Left colon (tissue), 2 donors: ENCODE results near the gene SART1. TPM values are rescaled to one million over a fixed set of nuclear protein-coding genes. Genes with fewer than 3 reads are reported as not detected.

Experiments used
- ATAC-seq: fragments of 200-7000 bp; cut with Tn5 transposase; one replicate; pipeline ENCODE4 v1.9.1; 2020; ENCODE audit warnings: mild to moderate bottlenecking, moderate library complexity
- DNase-seq, 2 donors: peaks; one replicate each; pipeline ENCODE4 v3.0.0-alpha.2; 2020
- intact Hi-C, 2 donors: fragments of 100-400 bp; cut with DNase I in 1 of 2; cut with micrococcal nuclease in 1 of 2; formaldehyde crosslinking; loops; one replicate each; pipeline versions ENCODE4 v1.11.2 to v1.14.0; 2022; cut with DNase I, micrococcal nuclease
- long read RNA-seq: library from polyadenylated mRNA; unstranded; transcript quantifications from one replicate; pipeline ENCODE4 v2.0.0, GENCODE V29; 2021
- total RNA-seq, 2 donors: library from RNA; stranded (reverse); fragmentation: NEBNext Ultra II Directional; extraction: Animal tissue kit (Norgen Biotek cat#: 25700); gene quantifications; one replicate each; pipeline ENCODE4 v1.2.1, GENCODE V29; 2021
- donor health status: DM: no; HTN: no; CAD: no.
- donor health status: DM: yes; HTN: yes; CAD: no.

The SART1 gene, protein sequence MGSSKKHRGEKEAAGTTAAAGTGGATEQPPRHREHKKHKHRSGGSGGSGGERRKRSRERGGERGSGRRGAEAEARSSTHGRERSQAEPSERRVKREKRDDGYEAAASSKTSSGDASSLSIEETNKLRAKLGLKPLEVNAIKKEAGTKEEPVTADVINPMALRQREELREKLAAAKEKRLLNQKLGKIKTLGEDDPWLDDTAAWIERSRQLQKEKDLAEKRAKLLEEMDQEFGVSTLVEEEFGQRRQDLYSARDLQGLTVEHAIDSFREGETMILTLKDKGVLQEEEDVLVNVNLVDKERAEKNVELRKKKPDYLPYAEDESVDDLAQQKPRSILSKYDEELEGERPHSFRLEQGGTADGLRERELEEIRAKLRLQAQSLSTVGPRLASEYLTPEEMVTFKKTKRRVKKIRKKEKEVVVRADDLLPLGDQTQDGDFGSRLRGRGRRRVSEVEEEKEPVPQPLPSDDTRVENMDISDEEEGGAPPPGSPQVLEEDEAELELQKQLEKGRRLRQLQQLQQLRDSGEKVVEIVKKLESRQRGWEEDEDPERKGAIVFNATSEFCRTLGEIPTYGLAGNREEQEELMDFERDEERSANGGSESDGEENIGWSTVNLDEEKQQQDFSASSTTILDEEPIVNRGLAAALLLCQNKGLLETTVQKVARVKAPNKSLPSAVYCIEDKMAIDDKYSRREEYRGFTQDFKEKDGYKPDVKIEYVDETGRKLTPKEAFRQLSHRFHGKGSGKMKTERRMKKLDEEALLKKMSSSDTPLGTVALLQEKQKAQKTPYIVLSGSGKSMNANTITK
- total RNA-seq: 10 to 100 TPM; 41.1 to 46.4 TPM
- long read RNA-seq, transcript SART1-201 (20 exons, 3,293 nt): major isoform, 60 of 78 reads
- long read RNA-seq, partial matches to known transcripts: 12 of 78 reads
- long read RNA-seq, other reads (novel, unspliced or antisense): 6 of 78 reads

- intact Hi-C loops: loop anchor here in 1 of 2 donors (5.0 kb wide), 1 partner anchor 74 kb away; the partner anchor contains the start of gene FIBP
- ATAC-seq (peak; percentile 99), DNase-seq (peak; percentile 96 to 98)
Measured at GRCh38 chr11:65961267-65962140, at the start of gene SART1. Gene SART1 (plus strand): TSS chr11:65961734. CDS start chr11:65961781, 47 bp downstream.

GRCh38 chr11:65912845-65913244 lies 48.7 kb upstream of the SART1 start:
- no peak for ATAC-seq
- no peak for DNase-seq
- intact Hi-C loops: no loop called here

DNA sequence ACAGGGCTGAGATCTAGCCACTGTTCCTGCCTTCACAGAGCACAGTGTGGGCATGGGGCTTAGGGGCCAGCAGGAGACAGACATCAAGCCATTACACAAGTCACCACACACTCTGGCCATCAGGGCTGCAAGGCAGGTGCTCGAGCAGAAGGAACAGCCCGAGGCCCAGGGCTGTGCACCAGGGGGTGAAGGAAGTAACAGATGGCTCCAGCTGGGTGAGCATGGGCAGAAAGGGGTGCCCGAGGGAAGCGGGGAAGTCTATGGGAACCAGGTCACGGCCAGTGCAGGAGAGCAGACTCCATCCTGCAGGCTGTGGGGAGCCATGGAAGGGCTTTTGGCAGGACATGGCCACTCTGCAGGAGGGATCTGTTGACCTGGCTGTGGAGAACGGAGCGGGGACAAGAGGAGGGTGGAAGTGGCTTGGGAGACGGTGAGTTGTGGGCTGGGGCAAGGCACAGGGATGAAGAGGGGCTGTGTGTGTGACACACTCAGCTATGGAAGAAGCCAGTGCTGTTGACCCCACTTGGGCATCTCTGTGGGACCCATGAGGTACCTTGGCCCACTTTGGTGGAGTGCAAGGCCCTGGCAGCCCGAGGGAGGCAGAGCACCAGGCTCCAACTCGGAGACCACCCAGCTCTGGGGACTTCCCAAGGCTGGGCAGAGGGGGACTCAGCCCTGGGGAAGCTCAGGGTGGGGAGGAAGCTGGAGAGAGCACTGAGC lies 46.3 kb upstream of the SART1 start:
- intact Hi-C loops: no loop called here
- no peak for ATAC-seq
- DNase-seq: no peak

- ATAC-seq (no peak), DNase-seq (peak; percentile 49 to 76)
- intact Hi-C loops: no loop called here
Measured at GRCh38 chr11:65915821-65916251, 45.7 kb upstream of the SART1 start.

DNA sequence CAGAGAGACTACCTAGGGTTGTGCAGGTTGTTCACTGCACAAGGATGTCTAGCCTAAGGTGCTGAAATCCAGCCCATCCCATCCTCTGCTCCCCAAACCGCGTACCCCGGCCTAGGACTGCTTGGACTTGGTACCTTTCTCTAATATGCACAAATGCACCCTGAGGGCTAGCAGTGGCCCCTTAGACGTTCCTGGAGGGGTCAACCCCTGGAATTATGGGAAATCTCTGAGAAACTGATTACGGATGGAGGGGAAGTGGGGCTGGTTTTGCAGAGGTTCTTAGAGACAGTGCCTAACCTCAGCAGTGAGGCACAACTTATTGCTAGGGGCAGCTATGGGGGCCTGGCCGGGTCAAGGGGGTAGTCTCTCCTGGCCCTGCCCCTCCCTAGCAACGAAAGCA lies 45.1 kb upstream of the SART1 start:
- intact Hi-C loops: no loop called here
- DNase-seq: no peak
- no peak for ATAC-seq

DNA sequence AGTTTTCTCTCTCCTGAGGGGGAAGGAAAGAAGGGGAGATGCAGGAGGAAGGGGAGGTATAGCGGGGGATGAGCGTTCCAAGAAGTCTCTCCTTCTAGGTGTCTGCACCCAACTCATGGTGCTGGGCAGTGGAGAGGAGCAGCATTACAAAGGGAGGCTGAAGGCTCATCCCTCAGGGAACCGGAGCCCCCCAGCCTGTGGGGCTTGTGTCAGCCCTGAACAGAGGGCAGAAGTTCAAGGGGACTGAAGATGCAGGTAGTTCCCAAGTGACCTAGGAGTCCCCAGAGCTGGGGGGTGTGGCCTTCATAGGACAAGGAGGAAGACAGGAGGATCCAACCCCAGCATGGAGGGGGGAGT lies 44.5 kb upstream of the SART1 start:
- intact Hi-C loops: no loop called here
- ATAC-seq: no peak
- no peak for DNase-seq

DNA sequence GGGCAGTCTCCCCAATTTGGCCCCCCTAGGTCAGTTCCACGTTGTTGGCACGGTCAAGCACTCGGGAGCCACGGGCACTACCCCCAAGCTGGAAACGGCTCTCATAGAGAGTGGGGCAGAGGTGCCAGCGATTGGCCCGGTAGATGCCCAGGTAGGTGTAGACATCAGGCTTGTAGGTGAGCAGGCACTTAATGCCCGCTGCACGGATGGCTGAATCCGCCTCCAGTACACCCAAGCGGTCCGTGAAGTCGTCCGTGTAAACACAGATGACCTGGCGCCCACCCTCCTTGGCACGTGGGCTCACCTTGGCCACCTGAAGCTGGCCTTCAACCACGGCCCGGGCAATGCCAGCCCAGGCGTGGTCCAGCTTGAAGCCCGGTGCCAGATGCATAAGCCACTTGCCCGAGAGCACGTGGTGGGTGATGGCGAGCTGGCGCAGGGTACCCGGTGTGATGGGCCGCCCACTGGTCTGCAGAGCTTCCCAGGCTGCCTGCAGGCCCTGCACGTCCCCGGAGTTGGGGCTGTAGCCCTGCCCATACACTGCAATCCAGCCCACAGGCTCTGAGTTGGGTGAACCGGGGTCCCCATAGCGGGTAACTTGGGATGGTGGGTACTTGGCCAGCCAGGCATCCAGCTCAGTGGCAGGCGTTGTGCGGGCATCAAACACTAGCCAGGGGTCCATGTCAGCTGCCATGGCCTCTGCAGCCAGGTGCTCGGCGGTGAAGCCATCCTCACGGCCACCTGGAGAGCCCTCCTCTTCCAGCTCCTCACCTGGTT lies 43.9 kb upstream of the SART1 start:
- DNase-seq (no peak), ATAC-seq (no peak)
- intact Hi-C loops: no loop called here

GRCh38 chr11:65918211-65919140 lies 43.1 kb upstream of the SART1 start, which contains the start of gene C11orf68:
Gene C11orf68 (minus strand): TSS chr11:65919062. CDS start chr11:65919031, 31 bp downstream.
- no peak for DNase-seq
- no peak for ATAC-seq
- intact Hi-C loops: no loop called here

DNA sequence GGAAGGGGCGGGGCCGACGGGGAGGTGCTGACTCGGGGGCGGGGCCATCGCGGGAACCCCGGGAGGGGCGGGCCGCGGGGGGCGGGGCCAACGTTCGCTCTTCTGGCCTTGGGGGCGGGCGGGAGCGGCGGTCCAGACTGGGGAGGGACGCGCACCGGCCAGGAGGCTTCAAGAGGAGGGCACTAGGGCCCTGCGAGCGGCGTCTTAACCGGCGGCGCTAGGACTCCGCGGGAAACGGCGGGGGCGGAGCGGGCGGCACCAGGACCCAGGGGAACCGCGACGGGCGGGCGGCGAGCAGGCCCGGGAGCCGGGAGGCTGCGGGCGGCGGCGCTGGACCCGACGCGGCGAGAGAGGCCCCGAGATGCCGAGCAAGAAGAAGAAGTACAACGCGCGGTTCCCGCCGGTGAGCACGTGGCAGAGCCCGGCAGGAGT lies 42.4 kb upstream of the SART1 start, which contains the start of gene DRAP1:
TSS of gene DRAP1 (plus strand) at position 286 of the 432 bp plus-strand sequence. CDS start at position 362, 76 bp downstream.
- ATAC-seq: peak; percentile 89
- intact Hi-C loops: no loop called here
- DNase-seq: peak; percentile 99

- intact Hi-C loops: no loop called here
- peak; percentile 25 for ATAC-seq
- peak; percentile 65 to 68 for DNase-seq
Measured at GRCh38 chr11:65919573-65920371, 41.8 kb upstream of the SART1 start.

DNA sequence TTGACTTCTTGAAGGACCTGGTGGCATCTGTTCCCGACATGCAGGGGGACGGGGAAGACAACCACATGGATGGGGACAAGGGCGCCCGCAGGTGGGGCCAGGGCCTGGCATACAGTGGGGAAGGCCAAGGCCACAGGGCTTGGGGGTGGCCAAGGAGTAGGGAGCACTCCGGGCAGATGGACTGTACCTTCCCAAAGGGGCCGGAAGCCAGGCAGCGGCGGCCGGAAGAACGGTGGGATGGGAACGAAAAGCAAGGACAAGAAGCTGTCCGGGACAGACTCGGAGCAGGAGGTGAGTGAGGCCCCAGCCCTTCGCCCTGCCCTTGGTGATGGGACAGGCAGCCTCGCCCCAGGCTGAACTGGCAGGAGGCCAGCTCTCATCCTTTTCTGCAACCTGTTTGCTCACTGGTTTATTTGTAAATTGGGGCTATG lies 41.1 kb upstream of the SART1 start:
- ATAC-seq (no peak), DNase-seq (peak in 1 of 2 donors; percentile 49)
- intact Hi-C loops: no loop called here

DNA sequence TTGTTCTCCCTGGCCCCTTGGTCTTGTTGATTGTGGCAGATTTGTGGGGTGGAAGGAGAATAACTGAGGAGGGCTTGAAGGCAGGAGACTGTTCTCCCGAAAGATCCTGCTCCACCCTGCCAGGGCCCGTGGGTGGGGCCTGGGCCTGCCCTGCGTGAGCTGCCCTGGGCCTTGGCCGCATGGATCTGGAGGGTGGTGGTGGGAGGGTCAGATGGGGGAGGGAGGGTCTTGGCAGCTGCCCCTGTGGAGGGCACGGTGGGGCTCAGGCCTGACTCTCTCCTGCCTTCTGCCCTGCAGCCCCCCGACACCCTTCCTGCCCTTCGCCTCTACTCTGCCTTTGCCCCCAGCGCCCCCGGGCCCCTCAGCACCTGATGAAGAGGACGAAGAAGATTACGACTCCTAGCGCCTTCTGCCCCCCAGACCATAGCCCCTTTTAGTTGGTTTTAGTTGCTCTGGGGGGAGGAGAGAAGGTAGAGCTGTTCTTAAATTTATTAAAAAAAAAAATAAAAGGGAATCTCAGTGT lies 40.4 kb upstream of the SART1 start:
- ATAC-seq: no peak
- DNase-seq: no peak
- intact Hi-C loops: no loop called here

DNA sequence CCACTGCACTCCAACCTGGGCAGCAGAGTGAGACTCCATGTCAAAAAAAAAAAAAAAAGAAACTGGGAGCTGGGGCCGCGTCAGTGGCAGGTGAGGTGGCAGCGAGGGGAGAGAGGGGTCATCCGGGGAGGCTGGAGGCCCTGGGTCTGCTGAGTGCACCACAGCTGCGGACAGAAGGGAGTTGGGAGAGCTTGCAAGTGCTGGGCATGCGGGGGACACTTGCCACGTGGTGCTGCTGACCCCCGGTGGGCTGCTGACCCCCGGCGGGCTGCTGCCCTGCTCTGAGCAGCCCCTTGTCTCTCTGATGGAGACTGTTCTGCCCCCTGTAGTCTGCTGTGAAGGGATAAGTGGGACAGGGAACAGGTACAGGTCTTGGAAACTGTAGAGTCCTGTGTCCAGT lies 39.7 kb upstream of the SART1 start:
- DNase-seq (no peak), ATAC-seq (no peak)
- intact Hi-C loops: no loop called here

GRCh38 chr11:65922565-65922964 lies 39.0 kb upstream of the SART1 start:
- ATAC-seq: no peak
- no peak for DNase-seq
- intact Hi-C loops: no loop called here

- no peak for DNase-seq
- intact Hi-C loops: no loop called here
- no peak for ATAC-seq
Measured at GRCh38 chr11:65925397-65925796, 36.1 kb upstream of the SART1 start.
